GM12878 (cell line): ENCODE measurements around the gene ZCCHC24. TPM values are rescaled to one million over a fixed set of nuclear protein-coding genes. Genes with fewer than 3 reads are reported as not detected.
A peak's percentile ranks its signal among the peaks of the same experiment; 100 is the strongest.

Experiments
- ATAC-seq: fragments of 200-7000 bp; cut with Tn5 transposase; 3 replicates; pipeline ENCODE4 v1.9.1; 2020; ENCODE audit warnings: mild to moderate bottlenecking, moderate library complexity
- BruUV-seq: library from RNA; stranded (reverse); fragments of 400-500 nt; replicated peaks from 2 replicates; lab custom pipeline; 2021; lab: Mats Ljungman, UMichigan
- CTCF ChIA-PET: fragments of 300-600 bp; sonication (Branson Sonifier 250); formaldehyde crosslinking; extraction: SDS; loops from one replicate; lab custom pipeline; 2021; ENCODE audit warnings: inconsistent platforms; lab: Yijun Ruan, JAX
- POLR2A ChIA-PET: fragments of 350-600 bp; formaldehyde crosslinking; extraction: SDS; loops from one replicate; lab custom pipeline; 2021; ENCODE audit warnings: inconsistent platforms; lab: Charles Lee
- RAD21 ChIA-PET: fragments of 300-600 bp; sonication (Branson Sonifier 250); formaldehyde crosslinking; loops from one replicate; lab custom pipeline; 2023; ENCODE audit warnings: antibody characterized with exemption; ENCODE audit not compliant: unreplicated experiment; lab: Charles Lee
- SMC1A ChIA-PET: fragments of 300-600 bp; sonication (Branson Sonifier 250); formaldehyde crosslinking; loops from one replicate; lab custom pipeline; 2023; ENCODE audit not compliant: unreplicated experiment, uncharacterized antibody; lab: Charles Lee
- DNase-seq: peaks from one replicate; pipeline ENCODE4 v3.0.0-alpha.2; 2011; ENCODE audit warnings: low read depth, low spot score
- FAIRE-seq: peaks from 3 replicates; lab custom pipeline; 2011; peaks lifted over from hg19 to GRCh38; lab: Jason Lieb, UNC
- H2AFZ ChIP-seq: 2 replicates; pipeline ENCODE4 v1.6.0; 2011; ENCODE audit warnings: low read depth, low read length, control low read depth; ENCODE audit not compliant: control insufficient read depth
- H3K27ac ChIP-seq: 2 replicates; pipeline ENCODE4 v1.5.1; 2011; ENCODE audit warnings: control low read depth; ENCODE audit not compliant: control insufficient read depth, insufficient read depth
- H3K27me3 ChIP-seq, 2 experiments: replicated peaks in 1 of 2; 2 replicates each; pipeline versions ENCODE4 v1.6.0 to v1.6.1; 2011; ENCODE audit warnings: low read length in 1 of 2; ENCODE audit not compliant: control insufficient read depth in 2 of 2, insufficient read depth in 2 of 2
- H3K36me3 ChIP-seq, 2 experiments: 2 replicates each; pipeline ENCODE4 v1.5.1; 2011; ENCODE audit warnings: low read length in 1 of 2; ENCODE audit not compliant: control insufficient read depth in 2 of 2, insufficient read depth in 2 of 2
- H3K4me1 ChIP-seq: 2 replicates; pipeline ENCODE4 v1.6.1; 2011; ENCODE audit warnings: mild to moderate bottlenecking, low read length, moderate library complexity, mixed read lengths; ENCODE audit not compliant: control insufficient read depth, insufficient read depth
- H3K4me2 ChIP-seq: 2 replicates; pipeline ENCODE4 v1.6.0; 2011; ENCODE audit warnings: control low read depth; ENCODE audit not compliant: control insufficient read depth, insufficient read depth
- H3K4me3 ChIP-seq: fragments of 200-600 bp; sonication (generic); 2 replicates; pipeline ENCODE4 v1.5.1; 2016
- H3K79me2 ChIP-seq: 2 replicates; pipeline ENCODE4 v1.6.0; 2011; ENCODE audit warnings: low read length; ENCODE audit not compliant: control insufficient read depth, insufficient read depth
- H3K9ac ChIP-seq: 2 replicates; pipeline ENCODE4 v1.8.0; 2011; ENCODE audit warnings: low read length, control low read depth, mixed read lengths; ENCODE audit not compliant: control insufficient read depth, insufficient read depth
- H3K9me3 ChIP-seq: replicated peaks from 3 replicates; pipeline ENCODE4 v1.5.1; 2011; ENCODE audit warnings: mild to moderate bottlenecking, low read length; ENCODE audit not compliant: control insufficient read depth, insufficient read depth
- H4K20me1 ChIP-seq: 2 replicates; pipeline ENCODE4 v1.6.0; 2011; ENCODE audit not compliant: control insufficient read depth, insufficient read depth
- CBX3 ChIP-seq: fragments of 200-600 bp; sonication (generic); IDR thresholded peaks from 2 replicates; pipeline ENCODE4 v1.6.1; 2016; ENCODE audit warnings: low read depth, borderline replicate concordance
- EED ChIP-seq: sonication (generic); IDR thresholded peaks from 2 replicates; pipeline ENCODE4 v1.6.1; 2016; ENCODE audit warnings: antibody characterized with exemption, low read depth
- PAX5 ChIP-seq: IDR thresholded peaks from 2 replicates; pipeline ENCODE4 v1.6.1; 2011; ENCODE audit warnings: low read depth, low read length, borderline replicate concordance
- POLR2AphosphoS5 ChIP-seq: IDR thresholded peaks from 2 replicates; pipeline ENCODE4 v1.6.1; 2011; ENCODE audit warnings: mild to moderate bottlenecking, low read length, inconsistent platforms
- TCF3 ChIP-seq: IDR thresholded peaks from 2 replicates; pipeline ENCODE4 v1.6.1; 2012; ENCODE audit warnings: low read depth, mild to moderate bottlenecking, low read length, borderline replicate concordance; ENCODE audit not compliant: insufficient read depth
- USF1 ChIP-seq: IDR thresholded peaks from 2 replicates; pipeline ENCODE4 v1.6.1; 2011; ENCODE audit warnings: borderline replicate concordance, low read depth, mild to moderate bottlenecking, moderate library complexity, mixed read lengths, low read length; ENCODE audit not compliant: insufficient read depth; ENCODE audit errors: extremely low read length
- YY1 ChIP-seq: IDR thresholded peaks from 2 replicates; pipeline ENCODE4 v1.6.1; 2011; ENCODE audit warnings: low read depth, mild to moderate bottlenecking, low read length
- ZSCAN29 ChIP-seq: fragments of 450-650 bp; IDR thresholded peaks from 2 replicates; pipeline ENCODE4 v1.6.1; 2017; ENCODE audit warnings: mild to moderate bottlenecking, moderate library complexity
- WGBS: methylation state at CpG from one replicate; pipeline ENCODE4 v1.1.6; 2016; ENCODE audit warnings: low lambda C conversion rate; ENCODE audit not compliant: insufficient replicate concordance, insufficient coverage; ENCODE audit errors: missing lambda C conversion rate; 5-methylcytosine and 5-hydroxymethylcytosine counted together
- in situ Hi-C: fragments of 300-500 bp; cut with MboI; formaldehyde crosslinking; loops from 9 replicates; pipeline ENCODE4 v1.14.3; 2018; ENCODE audit warnings: mixed read lengths
- intact Hi-C: fragments of 100-400 bp; cut with micrococcal nuclease; formaldehyde crosslinking; loops from one replicate; pipeline ENCODE4 v1.14.2; 2022; ENCODE audit not compliant: unreplicated experiment
- polyA plus RNA-seq, 11 experiments: library from polyadenylated mRNA; depleted of rRNA in 4 of 11; unstranded in 6 of 11; stranded (reverse) in 5 of 11; fragments of >200 nt; fragmentation: Nextera tagmentation in 4 of 11; fragmentation: Illumina TruSeq in 1 of 11; extraction: Ambion mirVana in 4 of 11; extraction: Trizol in 1 of 11; gene quantifications; 1 replicate in 1 of 11; 2 replicates in 10 of 11; pipeline versions ENCODE4 v1.2.1 to v1.2.3, GENCODE V29; 2011 to 2016; ENCODE audit warnings: inconsistent platforms in 2 of 11, missing spikeins in 2 of 11, low read depth in 1 of 11
- total RNA-seq, 4 experiments: library from RNA; depleted of rRNA in 3 of 4; stranded (reverse); fragments of >200 nt in 3 of 4; fragmentation: Illumina TruSeq in 1 of 4; extraction: Trizol in 1 of 4; gene quantifications; 2 replicates each; pipeline versions ENCODE4 v1.2.1 to v1.2.3, GENCODE V29; 2013 to 2021

The ZCCHC24 gene
- total and polyA plus RNA-seq, 10 of the 15 experiments (the other 5 are each of a cell fraction or from before 2014, with no cell fraction given), result 0.02 to 0.62 (median 0.04) TPM; not detected in 4

- peaks cover 11% of the 10 kb centered on the region for H3K4me1 ChIP-seq
- SMC1A ChIA-PET, result no interaction called here
- no peak for ATAC-seq
- H3K4me2 ChIP-seq, result no peak overlapping the region
- H3K4me3 ChIP-seq, result no peak overlapping the region
- H3K36me3 ChIP-seq, result no peaks in the 10 kb centered on the region
- no peak for TF ChIP-seq EED
- TF ChIP-seq USF1, result no peak
- TF ChIP-seq ZSCAN29, result no peak
- no peak for TF ChIP-seq YY1
- TF ChIP-seq CBX3, result no peak
- TF ChIP-seq POLR2AphosphoS5, result no peak
- TF ChIP-seq PAX5, result peak; percentile 94
- TF ChIP-seq TCF3, result no peak
- CTCF ChIA-PET, result interaction anchor here (1.1 kb wide), 1 partner anchor 14 kb away, joined by 4 read pairs; no protein-coding TSS in a partner anchor
- intact Hi-C loops, result no loop called here
- no peak overlapping the region for H2AFZ ChIP-seq
- no peak overlapping the region for H3K9ac ChIP-seq
- no peaks in the 10 kb centered on the region for H3K79me2 ChIP-seq
- no peak for DNase-seq
- RAD21 ChIA-PET, result no interaction called here
- no peak for FAIRE-seq
- WGBS, result 0% methylated on average over 2 of the region's 2 CpGs
- peaks cover 0 to 3% of the 10 kb centered on the region in 2 experiments; a peak in 1 of 4 replicates for H3K27me3 ChIP-seq
- POLR2A ChIA-PET, result no interaction called here
- no TSS peak for BruUV-seq
- in situ Hi-C loops, result no loop called here
- no peak overlapping the region for H3K27ac ChIP-seq
- no peaks in the 10 kb centered on the region for H4K20me1 ChIP-seq
- H3K9me3 ChIP-seq, result no peaks in the 10 kb centered on the region
Measured at GRCh38 chr10:79448732-79449049, 3.3 kb upstream of the ZCCHC24 start.
